Naive B cell (primary cell): ENCODE measurements around the gene GSS. TPM values are rescaled to one million over a fixed set of nuclear protein-coding genes. Genes with fewer than 3 reads are reported as not detected.

Experiments used
- ATAC-seq, 2 donors: fragments of 150-1000 bp; cut with Tn5 transposase; 2 replicates each; pipeline ENCODE4 v1.10.0; 2021; ENCODE audit warnings: low read depth in 2 of 2, mild to moderate bottlenecking in 2 of 2, moderate library complexity in 2 of 2
- DNase-seq: peaks from one replicate; pipeline ENCODE4 v3.0.0; 2022
- H3K27ac Mint-ChIP-seq, 6 donors: one replicate each; pipeline ENCODE4 v1.8.0; 2020 to 2022; ENCODE audit warnings: mild to moderate bottlenecking in 6 of 6, mixed read lengths in 6 of 6, moderate library complexity in 5 of 6, inconsistent platforms in 2 of 6
- H3K27me3 Mint-ChIP-seq, 3 donors: one replicate each; pipeline ENCODE4 v1.8.0; 2021 to 2022; ENCODE audit warnings: mixed read lengths in 3 of 3, mild to moderate bottlenecking in 1 of 3
- H3K36me3 Mint-ChIP-seq, 2 donors: one replicate each; pipeline ENCODE4 v1.8.0; 2020 to 2022; ENCODE audit warnings: mixed read lengths in 2 of 2, inconsistent platforms in 1 of 2, mild to moderate bottlenecking in 1 of 2
- H3K4me1 Mint-ChIP-seq, 3 donors: one replicate each; pipeline ENCODE4 v1.8.0; 2020 to 2022; ENCODE audit warnings: mixed read lengths in 3 of 3, inconsistent platforms in 1 of 3, mild to moderate bottlenecking in 1 of 3, moderate library complexity in 1 of 3
- H3K4me3 Mint-ChIP-seq, 8 donors: one replicate each; pipeline ENCODE4 v1.8.0; 2020 to 2022; ENCODE audit warnings: mild to moderate bottlenecking in 8 of 8, mixed read lengths in 8 of 8, moderate library complexity in 8 of 8, inconsistent platforms in 2 of 8
- H3K9me3 Mint-ChIP-seq, 7 donors: one replicate each; pipeline ENCODE4 v1.8.0; 2020 to 2022; ENCODE audit warnings: mixed read lengths in 7 of 7, mild to moderate bottlenecking in 5 of 7, inconsistent platforms in 2 of 7, moderate library complexity in 1 of 7
- polyA plus RNA-seq, 6 donors: library from polyadenylated mRNA; unstranded; fragments of 300-500 nt; fragmentation: Illumina TruSeq; gene quantifications; one replicate each; pipeline ENCODE4 v1.2.3, GENCODE V29; 2021; ENCODE audit warnings: low read depth in 6 of 6

Gene GSS
- polyA plus RNA-seq, result 10 to 100 TPM; 10.5 to 23.8 (median 12.6) TPM

- peaks cover 21 to 28% (median 25%) of the 10 kb centered on the region in 3 donors for H3K4me1 Mint-ChIP-seq
- no peaks in the 10 kb centered on the region for H3K27me3 Mint-ChIP-seq
- peak; percentile 90 for DNase-seq
- no peaks in the 10 kb centered on the region for H3K36me3 Mint-ChIP-seq
- peak within 1 kb of the TSS; percentile 87 to 97 (median 96) for H3K4me3 Mint-ChIP-seq
- H3K27ac Mint-ChIP-seq, result peak within 1 kb of the TSS; percentile 88 to 98 (median 97)
- H3K9me3 Mint-ChIP-seq, result peaks cover 0 to 2% (median 0%) of the 10 kb centered on the region in 7 donors
- peak; percentile 87 to 88 for ATAC-seq
Measured at GRCh38 chr20:34955231-34956040, at the start of gene GSS, which contains the start of gene MYH7B. Gene GSS, minus strand, starts transcription at chr20:34955806. Its CDS starts 3,954 bp downstream, at chr20:34951852. Gene MYH7B, plus strand, starts transcription at chr20:34955868. Its CDS starts 22,138 bp downstream, at chr20:34978006.

GRCh38 chr20:35004749-35005462 lies 49.3 kb upstream of the GSS start:
- ATAC-seq (no peak), DNase-seq (no peak)
- H3K36me3 Mint-ChIP-seq, result peaks cover 4 to 39% of the 10 kb centered on the region in 2 donors
- H3K4me3 Mint-ChIP-seq, result no peak overlapping the region
- H3K27ac Mint-ChIP-seq, result peak overlapping the region in 2 of 6 donors; percentile 43 to 54
- H3K27me3 Mint-ChIP-seq, result no peaks in the 10 kb centered on the region
- H3K9me3 Mint-ChIP-seq, result no peaks in the 10 kb centered on the region
- peaks cover 0 to 8% (median 7%) of the 10 kb centered on the region in 3 donors for H3K4me1 Mint-ChIP-seq

GRCh38 chr20:35004051-35004725 lies 48.6 kb upstream of the GSS start:
- peaks cover 4 to 43% of the 10 kb centered on the region in 2 donors for H3K36me3 Mint-ChIP-seq
- no peak overlapping the region for H3K4me3 Mint-ChIP-seq
- no peak for ATAC-seq
- no peaks in the 10 kb centered on the region for H3K27me3 Mint-ChIP-seq
- no peaks in the 10 kb centered on the region for H3K9me3 Mint-ChIP-seq
- DNase-seq, result no peak
- H3K4me1 Mint-ChIP-seq, result peaks cover 0 to 8% (median 7%) of the 10 kb centered on the region in 3 donors
- H3K27ac Mint-ChIP-seq, result peak overlapping the region in 1 of 6 donors; percentile 43

GRCh38 chr20:35003211-35004031 lies 47.8 kb upstream of the GSS start:
- Mint-ChIP-seq H3K4me3 (no peak overlapping the region), H3K36me3 (peaks cover 4 to 42% of the 10 kb centered on the region in 2 donors), H3K27me3 (no peaks in the 10 kb centered on the region), H3K4me1 (peaks cover 0 to 8% (median 7%) of the 10 kb centered on the region in 3 donors), H3K9me3 (no peaks in the 10 kb centered on the region), H3K27ac (peak overlapping the region in 1 of 6 donors; percentile 51)
- ATAC-seq (no peak), DNase-seq (no peak)

GRCh38 chr20:35002426-35003210 lies 47.0 kb upstream of the GSS start:
- H3K36me3 Mint-ChIP-seq, result peaks cover 4 to 43% of the 10 kb centered on the region in 2 donors
- H3K27ac Mint-ChIP-seq, result peak overlapping the region in 1 of 6 donors; percentile 57

GRCh38 chr20:35001596-35002362 lies 46.2 kb upstream of the GSS start:
- Mint-ChIP-seq H3K27ac (peak overlapping the region in 2 of 6 donors; percentile 52 to 67), H3K4me3 (no peak overlapping the region), H3K9me3 (no peaks in the 10 kb centered on the region), H3K27me3 (no peaks in the 10 kb centered on the region), H3K4me1 (peaks cover 0 to 12% (median 8%) of the 10 kb centered on the region in 3 donors), H3K36me3 (peaks cover 4 to 49% of the 10 kb centered on the region in 2 donors)
- DNase-seq (no peak), ATAC-seq (no peak)

More at GRCh38 chr20:35002426-35003210, 47.0 kb upstream of the GSS start:
- Mint-ChIP-seq H3K4me3 (no peak overlapping the region), H3K9me3 (no peaks in the 10 kb centered on the region), H3K4me1 (peaks cover 0 to 11% (median 8%) of the 10 kb centered on the region in 3 donors), H3K27me3 (no peaks in the 10 kb centered on the region)
- DNase-seq (no peak), ATAC-seq (no peak)

GRCh38 chr20:35000922-35001595 lies 45.5 kb upstream of the GSS start:
- no peaks in the 10 kb centered on the region for H3K27me3 Mint-ChIP-seq
- ATAC-seq, result no peak
- H3K9me3 Mint-ChIP-seq, result no peaks in the 10 kb centered on the region
- no peak overlapping the region for H3K4me3 Mint-ChIP-seq
- H3K27ac Mint-ChIP-seq, result peak overlapping the region in 3 of 6 donors; percentile 41 to 72 (median 52)
- H3K36me3 Mint-ChIP-seq, result peaks cover 4 to 56% of the 10 kb centered on the region in 2 donors
- H3K4me1 Mint-ChIP-seq, result peaks cover 0 to 12% (median 8%) of the 10 kb centered on the region in 3 donors
- no peak for DNase-seq

GRCh38 chr20:35000311-35000921 lies 44.8 kb upstream of the GSS start:
- Mint-ChIP-seq H3K4me1 (peaks cover 0 to 12% (median 8%) of the 10 kb centered on the region in 3 donors), H3K27me3 (no peaks in the 10 kb centered on the region), H3K36me3 (peaks cover 4 to 59% of the 10 kb centered on the region in 2 donors), H3K9me3 (no peaks in the 10 kb centered on the region), H3K27ac (peak overlapping the region in 3 of 6 donors; percentile 38 to 72 (median 41)), H3K4me3 (no peak overlapping the region)
- DNase-seq (no peak), ATAC-seq (no peak)

GRCh38 chr20:34999782-35000181 lies 44.2 kb upstream of the GSS start:
- no peaks in the 10 kb centered on the region for H3K9me3 Mint-ChIP-seq
- H3K27ac Mint-ChIP-seq, result peak overlapping the region in 1 of 6 donors; percentile 14
- ATAC-seq (no peak), DNase-seq (no peak)
- no peaks in the 10 kb centered on the region for H3K27me3 Mint-ChIP-seq
- H3K4me3 Mint-ChIP-seq, result no peak overlapping the region
- peaks cover 0 to 12% (median 8%) of the 10 kb centered on the region in 3 donors for H3K4me1 Mint-ChIP-seq
- H3K36me3 Mint-ChIP-seq, result peaks cover 2 to 62% of the 10 kb centered on the region in 2 donors

- Mint-ChIP-seq H3K27ac (no peak overlapping the region), H3K4me1 (peaks cover 0 to 12% (median 8%) of the 10 kb centered on the region in 3 donors), H3K36me3 (peaks cover 0 to 60% of the 10 kb centered on the region in 2 donors), H3K4me3 (peak overlapping the region in 1 of 8 donors; percentile 56), H3K9me3 (no peaks in the 10 kb centered on the region), H3K27me3 (no peaks in the 10 kb centered on the region)
- ATAC-seq (no peak), DNase-seq (no peak)
Measured at GRCh38 chr20:34999021-34999451, 43.4 kb upstream of the GSS start.
